HG02588 (cell line): ENCODE measurements around the gene SOCS6.
"Not testable (repeated sequence)": the region's sequence is repeated elsewhere in the genome, so short reads cannot be mapped to it uniquely, and the experiment has no call there.

Source experiments
- ATAC-seq: cut with Tn5 transposase; IDR thresholded peaks from one replicate; pipeline ENCODE4 v1.9.1; 2021; ENCODE audit warnings: mild to moderate bottlenecking, moderate library complexity; ENCODE audit not compliant: unreplicated experiment

SOCS6 gene

GRCh38 chr18:70321616-70322015 is 32.8 kb downstream of the SOCS6 start:
- ATAC-seq = no peak

DNA sequence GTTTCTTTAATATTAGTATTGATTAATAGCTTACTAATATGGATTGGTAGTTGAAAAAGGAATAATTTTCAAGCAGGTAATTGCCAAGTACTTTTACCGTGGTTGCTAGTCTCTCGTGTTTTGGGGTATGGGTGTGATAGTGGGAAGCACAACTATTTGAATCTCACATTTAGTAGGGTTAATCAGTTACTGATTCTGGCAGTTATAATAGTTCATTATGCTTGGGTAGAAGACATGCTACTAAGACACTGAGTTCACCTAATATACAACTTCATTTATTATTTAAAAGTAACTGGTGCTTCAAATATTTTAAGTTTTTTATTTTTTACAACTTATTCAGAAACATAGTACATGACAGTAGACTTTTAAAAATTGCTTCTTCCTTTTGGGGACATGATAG is 33.5 kb downstream of the SOCS6 start:
- ATAC-seq = no peak

DNA sequence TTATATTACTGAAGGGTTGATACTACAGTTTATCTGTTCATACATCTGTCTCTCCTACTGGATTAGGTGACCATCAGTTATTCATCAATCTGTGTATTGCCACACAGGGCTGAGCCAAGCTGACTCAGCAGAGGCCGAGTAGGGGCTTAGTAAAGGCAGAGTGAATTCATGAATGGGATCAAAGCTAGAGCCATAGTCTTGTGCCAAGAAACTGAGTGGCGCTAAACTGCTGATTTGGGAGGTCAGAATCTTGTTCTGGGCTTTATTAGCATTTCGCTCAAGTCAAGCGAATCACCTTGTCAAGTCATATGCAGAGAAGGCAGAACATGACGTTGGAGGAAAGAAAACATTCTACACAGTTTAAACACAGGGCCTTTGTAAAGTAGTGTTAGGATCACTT is 34.1 kb downstream of the SOCS6 start:
- ATAC-seq = no peak

DNA sequence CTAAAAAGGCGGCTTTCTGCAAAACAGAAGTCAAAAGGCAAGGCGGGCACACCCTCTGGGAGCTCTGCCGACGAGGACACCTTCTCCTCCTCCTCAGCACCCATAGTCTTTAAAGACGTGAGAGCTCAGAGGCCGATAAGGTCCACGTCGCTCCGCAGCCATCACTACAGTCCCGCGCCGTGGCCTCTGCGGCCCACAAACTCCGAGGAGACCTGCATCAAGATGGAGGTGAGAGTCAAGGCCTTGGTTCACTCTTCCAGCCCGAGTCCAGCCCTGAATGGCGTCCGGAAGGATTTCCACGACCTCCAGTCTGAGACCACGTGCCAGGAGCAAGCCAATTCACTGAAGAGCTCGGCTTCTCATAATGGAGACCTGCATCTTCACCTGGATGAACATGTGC is 36.1 kb downstream of the SOCS6 start:
- ATAC-seq = no peak

GRCh38 chr18:70326255-70326654 is 37.4 kb downstream of the SOCS6 start:
- ATAC-seq = no peak

GRCh38 chr18:70328169-70328568 is 39.3 kb downstream of the SOCS6 start:
- ATAC-seq = no peak

DNA sequence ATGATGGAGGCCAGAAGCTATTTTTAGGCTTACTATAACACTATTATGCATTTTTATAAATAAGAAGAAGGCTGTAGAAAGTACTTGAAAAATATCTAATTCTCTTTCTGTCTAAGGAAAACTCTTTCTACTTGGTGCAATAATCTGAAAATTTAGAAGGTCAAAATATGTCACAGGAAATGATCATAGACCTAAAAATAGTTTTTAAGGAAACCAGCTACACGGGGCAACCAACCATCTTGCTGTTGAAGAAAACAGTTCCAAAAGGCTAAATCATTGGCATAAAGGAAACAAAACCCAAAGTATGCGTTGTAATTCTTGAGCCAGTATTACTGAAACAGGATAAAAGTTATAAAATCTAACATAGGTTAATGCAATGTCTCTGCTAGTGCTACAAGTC is 40.2 kb downstream of the SOCS6 start:
- no peak for ATAC-seq

- ATAC-seq = no peak
Observed at GRCh38 chr18:70330887-70331286, 42.0 kb downstream of the SOCS6 start.

DNA sequence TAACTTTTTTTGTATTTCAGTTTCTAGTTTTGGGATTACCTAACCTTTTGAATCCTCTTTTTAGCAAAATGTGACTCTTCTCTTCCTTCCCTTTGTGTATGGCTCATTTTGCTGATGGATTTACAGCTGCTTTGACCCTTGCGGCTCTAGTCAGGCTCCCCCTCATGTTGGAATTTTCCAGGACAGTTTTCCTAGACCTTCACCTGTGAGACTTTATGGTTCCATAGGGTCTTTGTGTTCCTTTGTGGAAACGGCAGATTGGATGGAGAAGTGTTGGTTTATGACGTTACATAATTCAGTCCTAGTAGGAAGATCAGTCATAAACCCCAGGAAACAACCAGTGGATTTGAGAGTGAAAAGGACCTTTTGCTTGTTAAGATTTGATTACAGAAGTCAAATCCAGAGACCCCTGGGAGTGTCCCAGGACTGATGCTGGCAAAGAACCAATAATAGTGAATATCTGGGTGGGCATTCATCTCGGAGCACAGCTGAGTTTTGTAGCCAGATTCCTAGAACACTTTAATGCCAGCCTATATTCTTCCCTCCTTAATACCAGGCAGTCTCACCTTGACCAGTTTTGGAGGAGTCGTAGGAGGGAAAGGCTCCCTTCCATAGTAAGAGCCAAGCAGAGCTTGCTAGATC is 42.7 kb downstream of the SOCS6 start:
- ATAC-seq = no peak

DNA sequence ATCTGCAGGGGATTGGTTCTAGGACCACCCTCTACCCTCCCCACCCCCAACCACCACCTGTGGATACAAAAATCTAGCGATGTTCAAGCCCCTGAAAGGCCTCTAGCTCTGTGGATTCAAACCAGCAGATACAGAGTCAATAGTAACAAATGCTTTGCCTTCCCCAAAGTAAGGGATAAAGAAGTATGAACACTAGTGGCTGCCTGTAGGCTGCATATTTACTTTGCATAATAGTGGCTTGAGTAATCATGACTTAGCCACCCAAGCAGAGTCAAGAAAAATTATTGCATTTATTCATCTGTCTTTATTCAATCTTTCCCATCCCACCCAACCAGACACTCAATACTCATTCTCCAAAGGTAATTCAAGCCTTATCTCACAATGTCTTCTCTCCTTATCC is 43.8 kb downstream of the SOCS6 start:
- no peak for ATAC-seq

DNA sequence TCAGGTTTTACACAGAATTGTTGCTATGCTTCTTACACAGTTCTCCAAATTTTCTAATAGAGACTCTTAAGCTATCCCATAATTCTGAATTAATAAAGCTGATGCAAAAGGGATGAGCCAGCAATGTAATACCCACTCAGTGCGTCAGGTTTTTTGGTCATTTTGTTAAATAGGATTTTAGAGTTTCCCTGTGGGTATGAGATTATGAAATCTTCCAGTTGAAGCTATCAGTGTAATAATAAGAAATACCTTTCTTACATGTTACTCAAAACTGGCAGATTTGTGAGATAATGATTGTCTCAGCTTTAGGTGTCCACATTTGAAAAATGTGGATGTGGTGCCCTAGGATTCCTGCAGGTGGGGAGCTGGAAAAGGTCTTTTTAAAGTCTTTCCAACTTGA is 44.5 kb downstream of the SOCS6 start:
- no peak for ATAC-seq

DNA sequence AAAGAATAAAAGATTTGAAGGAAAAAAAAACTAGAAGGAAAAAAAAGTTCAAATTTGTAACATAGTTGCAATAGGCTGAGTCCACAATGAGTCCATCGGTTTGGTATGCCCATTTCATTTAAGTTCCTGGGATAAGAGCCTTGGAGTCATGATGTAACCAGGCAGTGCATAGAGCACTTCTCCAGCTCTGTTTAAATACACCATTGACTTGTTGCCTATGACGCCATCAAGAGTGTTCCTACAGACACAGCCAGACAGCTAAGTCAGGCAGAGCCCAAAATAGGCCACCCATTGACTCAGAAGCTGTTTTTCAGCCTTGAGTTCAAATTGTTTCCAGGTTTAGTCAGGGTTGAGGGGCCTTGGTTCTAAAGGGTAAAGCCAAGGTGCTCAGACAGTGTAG is 44.9 kb downstream of the SOCS6 start:
- ATAC-seq = no peak

GRCh38 chr18:70334264-70334663 is 45.4 kb downstream of the SOCS6 start:
- ATAC-seq = no peak

GRCh38 chr18:70334728-70335329 is 46.0 kb downstream of the SOCS6 start:
- ATAC-seq = no peak

DNA sequence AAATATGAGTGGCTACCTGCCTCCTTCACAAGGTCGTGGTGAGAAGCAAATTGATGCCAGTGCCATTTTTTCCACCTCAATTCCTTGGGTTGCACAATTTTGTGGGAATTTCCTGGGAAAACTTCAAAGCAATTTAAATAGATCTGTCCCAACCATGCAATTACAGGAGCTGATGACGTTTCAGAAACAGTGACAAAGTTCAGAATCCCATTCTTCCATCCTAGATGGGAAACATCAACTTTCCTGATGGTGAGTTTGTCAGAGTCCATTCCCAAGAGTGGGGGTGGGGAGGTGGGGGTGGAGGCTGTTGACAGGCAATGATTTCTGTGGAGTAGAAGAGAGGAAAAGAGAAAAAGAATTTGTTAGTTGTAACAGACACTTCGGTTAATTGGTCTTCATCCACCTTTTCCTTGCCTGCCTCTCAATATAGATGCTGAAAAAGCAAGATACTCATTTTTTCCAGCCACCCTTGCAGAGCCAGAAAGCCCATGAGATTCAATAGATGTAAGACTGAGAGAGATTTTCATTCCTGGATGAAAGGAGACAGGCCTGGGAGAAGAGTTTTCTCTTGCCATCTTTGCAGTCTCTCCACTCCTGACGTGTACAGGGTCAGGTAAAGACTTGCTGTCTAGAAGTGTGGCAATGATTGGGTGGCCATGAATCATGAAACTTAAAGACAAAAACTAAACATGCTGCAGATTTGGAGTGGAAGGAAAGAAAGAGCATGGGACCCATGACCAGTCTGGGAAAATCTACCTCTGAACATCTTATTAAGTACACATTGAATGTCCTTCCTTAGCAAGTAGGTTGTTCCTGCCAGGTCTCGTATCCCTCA is 47.3 kb downstream of the SOCS6 start:
- ATAC-seq = no peak

DNA sequence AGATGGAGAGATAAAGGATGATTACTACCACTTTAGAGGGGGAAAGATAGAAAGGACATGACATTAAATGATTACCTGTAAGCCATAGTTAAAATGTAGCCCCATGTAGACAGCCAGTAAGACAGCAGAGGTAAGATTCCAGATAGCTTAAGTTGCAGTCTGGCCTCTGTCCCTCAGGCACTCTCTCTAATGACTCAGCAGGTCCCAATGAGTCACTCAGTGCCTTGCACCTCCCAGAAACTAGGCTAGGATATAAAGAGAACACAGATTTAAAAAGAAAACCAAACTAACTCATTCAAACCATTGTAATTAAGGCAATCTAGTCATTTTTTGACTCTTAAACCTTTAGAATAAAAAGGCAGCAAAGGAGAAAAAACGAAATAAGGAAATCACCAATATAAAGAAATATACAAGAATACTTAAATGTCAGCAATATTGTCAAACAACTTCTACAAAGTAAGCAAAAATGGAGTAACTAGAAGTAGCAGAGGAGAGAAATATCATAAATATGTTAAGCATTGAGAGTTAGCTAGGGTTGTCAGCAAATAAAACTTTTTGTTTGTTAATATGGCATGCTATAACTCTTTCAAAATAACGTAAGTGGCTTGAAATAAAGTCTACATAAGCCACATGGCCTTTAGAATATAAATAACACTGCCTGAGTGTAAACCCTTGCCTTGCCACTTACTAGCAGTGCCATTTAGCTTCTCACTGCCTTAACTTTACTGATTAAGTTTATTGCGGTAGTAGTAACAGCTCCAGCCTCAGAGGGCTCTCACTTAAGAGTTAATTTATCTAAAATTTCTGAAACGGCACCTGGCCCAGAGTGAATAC is 48.5 kb downstream of the SOCS6 start:
- no peak for ATAC-seq

GRCh38 chr18:70338890-70339289 is 50.0 kb downstream of the SOCS6 start:
- ATAC-seq = no peak

- ATAC-seq = no peak
Observed at GRCh38 chr18:70339915-70340314, 51.1 kb downstream of the SOCS6 start.

DNA sequence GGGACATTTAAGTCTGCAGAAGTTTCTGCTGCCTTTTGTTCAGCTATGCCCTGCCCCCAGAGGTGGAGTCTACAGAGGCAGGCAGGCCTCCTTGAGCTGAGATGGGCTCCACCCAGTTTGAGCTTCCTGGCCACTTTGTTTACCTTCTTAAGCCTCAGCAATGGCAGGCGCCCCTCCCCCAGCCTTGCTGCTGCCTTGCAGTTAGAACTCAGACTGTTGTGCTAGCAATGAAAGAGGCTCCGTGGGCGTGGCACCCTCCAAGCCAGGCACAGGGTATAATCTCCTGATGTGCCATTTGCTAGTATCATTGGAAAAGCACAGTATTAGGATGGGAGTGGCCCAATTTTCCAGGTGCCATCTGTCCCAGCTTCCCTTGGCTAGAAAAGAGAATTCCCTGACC is 59.6 kb downstream of the SOCS6 start:
- not testable (repeated sequence) for ATAC-seq

DNA sequence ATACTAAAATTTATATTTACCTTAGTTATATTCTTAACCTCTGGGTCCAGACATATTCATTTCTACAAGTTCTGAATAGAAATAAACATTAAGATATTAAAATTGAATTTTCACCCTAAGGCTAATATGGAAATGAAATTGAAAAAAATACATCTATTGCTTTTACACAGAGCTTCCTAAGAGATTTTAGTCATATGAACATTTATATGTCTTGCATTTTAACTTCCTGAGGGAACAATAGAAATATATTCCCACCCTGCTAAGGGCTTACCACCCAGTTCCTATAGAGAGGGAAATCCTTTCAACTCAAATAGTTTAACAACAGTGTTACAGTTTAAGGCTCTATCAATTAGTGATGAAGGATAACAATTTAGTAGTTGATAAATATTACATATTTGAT is 60.5 kb downstream of the SOCS6 start:
- no peak for ATAC-seq

DNA sequence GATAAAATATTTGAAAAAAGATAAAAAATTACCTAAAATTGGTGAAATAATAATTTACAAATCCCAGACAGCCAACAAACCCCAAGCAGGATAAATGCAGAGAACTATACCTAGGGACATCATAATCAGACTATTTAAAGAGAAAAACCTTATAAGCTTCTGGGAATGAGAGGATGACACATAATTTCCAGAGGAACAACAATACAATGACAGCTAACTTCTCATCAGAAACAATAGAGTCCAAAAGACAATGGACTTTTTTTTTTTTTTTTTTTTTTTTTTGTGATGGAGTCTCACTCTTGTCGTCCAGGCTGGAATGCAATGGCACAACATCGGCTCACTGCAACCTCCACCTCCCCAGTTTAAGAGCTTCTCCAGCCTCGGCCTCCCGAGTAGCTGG is 65.2 kb downstream of the SOCS6 start:
- no peak for ATAC-seq
